Neuronal stem cell (in vitro differentiated cells): ENCODE measurements around the gene CD52.

Experiments used
- DNase-seq: peaks from one replicate; pipeline ENCODE4 v3.0.0-alpha.2; 2013; ENCODE audit warnings: low spot score
- H2AFZ ChIP-seq: one replicate; pipeline ENCODE4 v1.6.1; 2013; ENCODE audit warnings: mild to moderate bottlenecking, low read length, inconsistent platforms
- H2AK5ac ChIP-seq: 2 replicates; pipeline ENCODE4 v1.6.1; 2013; ENCODE audit warnings: low read depth, mild to moderate bottlenecking, inconsistent platforms, low read length, moderate library complexity, mixed read lengths
- H2BK120ac ChIP-seq: 2 replicates; pipeline ENCODE4 v1.6.1; 2013; ENCODE audit warnings: low read depth, mild to moderate bottlenecking, inconsistent platforms, low read length, moderate library complexity, mixed read lengths
- H2BK12ac ChIP-seq: one replicate; pipeline ENCODE4 v1.6.1; 2013; ENCODE audit warnings: low read length, inconsistent platforms
- H2BK15ac ChIP-seq: 2 replicates; pipeline ENCODE4 v1.6.1; 2013; ENCODE audit warnings: mild to moderate bottlenecking, low read length, inconsistent platforms, mixed read lengths
- H2BK5ac ChIP-seq: one replicate; pipeline ENCODE4 v1.6.1; 2013; ENCODE audit warnings: inconsistent platforms, mild to moderate bottlenecking, low read length, moderate library complexity
- H3K14ac ChIP-seq: one replicate; pipeline ENCODE4 v1.6.1; 2013; ENCODE audit warnings: low read length, inconsistent platforms
- H3K18ac ChIP-seq: 2 replicates; pipeline ENCODE4 v1.6.1; 2013; ENCODE audit warnings: low read length, inconsistent platforms
- H3K23ac ChIP-seq: 2 replicates; pipeline ENCODE4 v1.6.1; 2013; ENCODE audit warnings: low read depth, mild to moderate bottlenecking, mixed read lengths, low read length, inconsistent platforms; ENCODE audit not compliant: poor library complexity
- H3K27ac ChIP-seq: replicated peaks from 3 replicates; pipeline ENCODE4 v1.5.1; 2013; ENCODE audit warnings: low read length, inconsistent platforms
- H3K27me3 ChIP-seq, 3 experiments: 2 replicates each; pipeline ENCODE4 v1.6.1; 2013; ENCODE audit warnings: low read length in 3 of 3, mild to moderate bottlenecking in 2 of 3, inconsistent platforms in 1 of 3, low read depth in 1 of 3, mixed read lengths in 1 of 3, moderate library complexity in 1 of 3; ENCODE audit not compliant: control insufficient read depth in 3 of 3, insufficient read depth in 3 of 3
- H3K36me3 ChIP-seq, 2 donors: replicated peaks in 1 of 2; 2 replicates each; pipeline ENCODE4 v1.6.1; 2013; ENCODE audit warnings: low read length in 2 of 2; ENCODE audit not compliant: control insufficient read depth in 2 of 2, insufficient read depth in 2 of 2
- H3K4ac ChIP-seq: 2 replicates; pipeline ENCODE4 v1.6.1; 2013; ENCODE audit warnings: inconsistent platforms, mild to moderate bottlenecking, low read length, moderate library complexity
- H3K4me1 ChIP-seq, 2 donors: 1 replicate in 1 of 2; 2 replicates in 1 of 2; pipeline ENCODE4 v1.6.1; 2013; ENCODE audit warnings: low read length in 2 of 2, low read depth in 1 of 2; ENCODE audit not compliant: control insufficient read depth in 2 of 2, insufficient read depth in 1 of 2
- H3K4me2 ChIP-seq: one replicate; pipeline ENCODE4 v1.6.1; 2013; ENCODE audit warnings: mild to moderate bottlenecking, low read length, inconsistent platforms; ENCODE audit not compliant: insufficient read depth, poor library complexity, severe bottlenecking
- H3K4me3 ChIP-seq, 2 donors: 2 replicates each; pipeline ENCODE4 v1.5.1; 2013; ENCODE audit warnings: low read length in 2 of 2, mild to moderate bottlenecking in 2 of 2, inconsistent platforms in 1 of 2, moderate library complexity in 1 of 2
- H3K79me1 ChIP-seq: one replicate; pipeline ENCODE4 v1.6.1; 2013; ENCODE audit warnings: low read depth, mild to moderate bottlenecking, inconsistent platforms, low read length, moderate library complexity
- H3K9ac ChIP-seq: one replicate; pipeline ENCODE4 v1.6.1; 2013; ENCODE audit warnings: mild to moderate bottlenecking, low read depth, low read length, inconsistent platforms; ENCODE audit not compliant: poor library complexity
- H3K9me3 ChIP-seq, 2 donors: replicated peaks in 1 of 2; 2 replicates each; pipeline versions ENCODE3 to v1.6.1; 2013; ENCODE audit warnings: low read length in 2 of 2, mild to moderate bottlenecking in 2 of 2, inconsistent platforms in 1 of 2, low read depth in 1 of 2, mixed read lengths in 1 of 2, moderate library complexity in 1 of 2; ENCODE audit not compliant: control insufficient read depth in 2 of 2, insufficient read depth in 1 of 2
- H4K8ac ChIP-seq: one replicate; pipeline ENCODE4 v1.6.1; 2013; ENCODE audit warnings: low read depth, mild to moderate bottlenecking, inconsistent platforms, low read length, moderate library complexity
- H4K91ac ChIP-seq: one replicate; pipeline ENCODE4 v1.6.1; 2013; ENCODE audit warnings: low read length, low read depth, mild to moderate bottlenecking, inconsistent platforms; ENCODE audit not compliant: poor library complexity
- WGBS, 2 donors: extraction: QIAGEN DNeasy Blood & Tissue Kit; methylation state at CpG; one replicate each; pipeline ENCODE4 v1.1.7; 2013; ENCODE audit warnings: missing lambda C conversion rate in 2 of 2, mixed read lengths in 1 of 2; ENCODE audit not compliant: insufficient read length in 2 of 2, insufficient replicate concordance in 1 of 2; ENCODE audit errors: extremely low coverage in 2 of 2; 5-methylcytosine and 5-hydroxymethylcytosine counted together

The CD52 gene

DNA sequence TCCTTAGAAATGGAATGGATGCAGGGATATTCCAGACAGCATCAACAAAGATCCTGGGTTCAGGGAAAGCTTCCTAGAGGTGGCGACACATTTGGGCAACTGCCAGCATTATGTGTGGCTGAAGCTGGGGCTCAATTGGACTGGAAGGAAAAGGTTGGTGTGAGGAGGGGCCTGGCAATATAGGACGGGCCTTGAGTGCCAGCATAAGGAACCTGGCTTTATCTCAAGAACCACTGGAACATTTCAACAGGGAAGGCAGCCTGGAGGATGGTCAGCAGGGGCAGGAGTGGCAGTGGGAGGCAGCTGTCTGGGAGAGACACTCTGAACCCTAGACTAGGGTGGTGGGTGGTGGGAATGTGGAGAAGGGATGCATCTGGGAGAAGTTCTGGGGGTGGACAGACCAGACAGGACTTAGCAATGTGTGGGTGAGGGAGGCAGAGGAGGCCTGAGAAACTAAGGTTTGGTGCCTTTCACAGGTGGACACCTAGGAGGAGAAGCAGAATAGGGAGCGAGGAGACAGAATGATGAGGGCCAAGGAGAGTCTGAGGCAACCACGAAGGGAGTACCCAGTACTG, 34.4 kb upstream of the CD52 start:
- DNase-seq = no peak
- Histone ChIP-seq H3K4me2 (no peak overlapping the region), H3K79me1 (peaks cover 8% of the 10 kb centered on the region), H2BK12ac (no peak overlapping the region), H2BK15ac (peak overlapping the region; percentile 19), H2AFZ (no peak overlapping the region), H2AK5ac (no peak overlapping the region), H2BK120ac (no peak overlapping the region), H4K8ac (no peak overlapping the region), H3K36me3 (peaks cover 8 to 27% of the 10 kb centered on the region in 2 donors), H2BK5ac (peak overlapping the region; percentile 68), H3K27me3 (no peaks in the 10 kb centered on the region), H3K9me3 (no peaks in the 10 kb centered on the region), H3K27ac (no peak overlapping the region), H3K4me3 (no peak overlapping the region), H3K14ac (no peak overlapping the region), H4K91ac (no peak overlapping the region), H3K4ac (no peak overlapping the region), H3K23ac (no peak overlapping the region), H3K4me1 (peaks cover 34 to 47% of the 10 kb centered on the region in 2 donors), H3K18ac (no peak overlapping the region), H3K9ac (no peak overlapping the region)
- no CpG with 5 or more reads among the region's 4 CpGs for WGBS, 2 donors

DNA sequence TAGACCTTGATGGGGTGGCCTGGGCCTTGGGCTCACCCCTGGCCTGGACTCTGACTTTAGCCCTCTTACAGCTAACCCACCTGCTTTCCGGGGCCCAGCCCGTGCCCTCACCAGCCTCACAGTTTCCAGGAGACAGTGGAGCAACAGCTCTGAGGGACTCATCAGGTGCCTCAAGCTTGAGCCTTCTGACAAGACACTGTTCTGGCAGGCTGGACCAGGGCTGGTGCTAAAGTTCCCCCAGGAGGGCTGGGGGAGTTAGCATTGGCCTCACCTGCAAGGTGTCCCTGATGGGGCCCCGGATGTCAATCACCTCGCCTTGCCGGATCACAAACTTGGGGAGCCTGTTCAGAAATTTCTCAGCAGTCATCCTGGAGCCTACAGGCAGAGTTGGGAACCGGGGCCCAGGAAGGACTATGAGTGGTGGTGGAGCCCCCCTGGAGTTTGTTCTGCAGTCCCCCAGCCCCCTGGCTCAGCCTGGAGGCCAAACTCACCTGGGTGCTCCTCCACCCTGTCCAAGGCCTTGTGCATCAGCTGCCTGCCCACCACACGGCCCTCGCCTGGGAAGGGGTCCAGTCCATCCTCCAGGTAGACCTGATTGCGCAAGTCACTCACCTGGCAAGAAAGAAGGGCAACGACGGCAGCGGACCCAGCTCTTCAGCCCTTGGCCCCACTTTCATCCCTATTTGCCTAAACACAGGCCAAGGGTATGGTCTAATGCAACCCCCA, 33.7 kb upstream of the CD52 start:
- Histone ChIP-seq H3K27ac (no peak overlapping the region), H2BK5ac (no peak overlapping the region), H3K79me1 (peaks cover 8% of the 10 kb centered on the region), H3K9ac (no peak overlapping the region), H3K14ac (no peak overlapping the region), H3K23ac (no peak overlapping the region), H3K4me3 (peak overlapping the region in 1 of 2 donors; percentile 20), H2BK120ac (no peak overlapping the region), H3K4ac (no peak overlapping the region), H3K36me3 (peaks cover 8 to 20% of the 10 kb centered on the region in 2 donors), H2BK12ac (no peak overlapping the region), H2AFZ (no peak overlapping the region), H3K4me1 (peaks cover 39 to 50% of the 10 kb centered on the region in 2 donors), H3K9me3 (no peaks in the 10 kb centered on the region), H3K4me2 (no peak overlapping the region), H2AK5ac (peak overlapping the region; percentile 29), H4K8ac (no peak overlapping the region), H3K18ac (no peak overlapping the region), H4K91ac (no peak overlapping the region), H2BK15ac (peak overlapping the region; percentile 72), H3K27me3 (no peaks in the 10 kb centered on the region)
- no CpG with 5 or more reads among the region's 12 CpGs for WGBS, 2 donors
- DNase-seq = no peak

DNA sequence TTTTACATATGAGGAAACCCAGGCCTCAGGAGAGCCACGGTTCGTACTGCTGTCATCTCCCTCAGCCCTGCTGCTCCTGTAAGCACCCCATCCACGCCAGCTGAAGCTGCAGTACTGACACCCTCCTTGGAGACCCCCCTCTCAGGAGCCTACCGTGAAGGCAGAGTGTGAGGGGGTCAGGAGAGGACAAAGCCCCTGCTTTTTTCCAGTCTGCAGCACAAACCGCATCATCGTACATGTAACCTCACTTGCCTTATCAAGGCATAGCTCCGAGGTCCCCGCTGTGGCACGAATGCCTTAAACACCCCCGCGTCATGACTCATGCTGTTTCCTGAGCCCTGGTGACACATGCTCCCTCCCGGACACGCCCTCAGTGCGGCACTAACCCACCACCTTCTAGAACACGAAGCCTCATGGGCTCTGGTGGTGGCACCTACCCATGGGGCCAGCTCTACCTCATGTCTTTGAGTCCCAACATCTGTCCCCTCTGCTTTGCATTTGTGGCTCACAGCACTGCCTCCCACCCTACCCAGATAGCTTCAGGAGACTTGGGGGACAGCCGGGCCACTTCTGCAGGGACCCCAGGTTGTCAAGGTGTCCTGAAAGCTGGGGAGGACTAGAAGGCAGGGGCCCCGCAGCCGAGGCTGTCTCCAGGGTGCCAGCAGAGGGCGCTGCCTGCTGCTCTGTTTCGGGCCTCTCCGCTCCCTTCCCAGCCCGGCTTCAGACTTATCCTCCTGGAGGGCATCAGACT, 33.0 kb upstream of the CD52 start:
- DNase-seq = no peak
- peak overlapping the region; percentile 72 for H2BK15ac ChIP-seq
- peak overlapping the region; percentile 10 for H2AK5ac ChIP-seq
- no peak overlapping the region for H3K4me3 ChIP-seq
- H2BK5ac ChIP-seq = no peak overlapping the region
- no peak overlapping the region for H4K8ac ChIP-seq
- peak overlapping the region; percentile 1 for H3K23ac ChIP-seq
- no peak overlapping the region for H2BK120ac ChIP-seq
- peaks cover 8% of the 10 kb centered on the region for H3K79me1 ChIP-seq
- H3K4ac ChIP-seq = no peak overlapping the region
- H3K9ac ChIP-seq = no peak overlapping the region
- H3K18ac ChIP-seq = peak overlapping the region; percentile 76
- H3K14ac ChIP-seq = no peak overlapping the region
- H2BK12ac ChIP-seq = no peak overlapping the region
- no peaks in the 10 kb centered on the region for H3K27me3 ChIP-seq
- no peak overlapping the region for H3K27ac ChIP-seq
- no peak overlapping the region for H4K91ac ChIP-seq
- H3K4me2 ChIP-seq = no peak overlapping the region
- H3K9me3 ChIP-seq = no peaks in the 10 kb centered on the region
- no peak overlapping the region for H2AFZ ChIP-seq
- WGBS, 2 donors = no CpG with 5 or more reads among the region's 22 CpGs
- H3K36me3 ChIP-seq = peaks cover 8 to 17% of the 10 kb centered on the region in 2 donors
- peaks cover 41 to 53% of the 10 kb centered on the region in 2 donors for H3K4me1 ChIP-seq
